IMR-90 (cell line): ENCODE data around the gene ZMIZ2.

Source experiments
- CEBPB ChIP-seq: IDR thresholded peaks from 2 replicates; pipeline ENCODE4 v1.6.1; 2012; ENCODE audit warnings: low read depth, low read length, improper control_type of control experiment
- POLR2A ChIP-seq: IDR thresholded peaks from 2 replicates; pipeline ENCODE4 v1.6.1; 2012; ENCODE audit warnings: mild to moderate bottlenecking, low read depth, low read length
- TF ChIP-seq, protein P1 (sequence below): conservative IDR thresholded peaks from 2 replicates; pipeline ENCODE4 v1.5.1; 2012; ENCODE audit warnings: mild to moderate bottlenecking, low read depth, low read length, improper control_type of control experiment

DNA sequence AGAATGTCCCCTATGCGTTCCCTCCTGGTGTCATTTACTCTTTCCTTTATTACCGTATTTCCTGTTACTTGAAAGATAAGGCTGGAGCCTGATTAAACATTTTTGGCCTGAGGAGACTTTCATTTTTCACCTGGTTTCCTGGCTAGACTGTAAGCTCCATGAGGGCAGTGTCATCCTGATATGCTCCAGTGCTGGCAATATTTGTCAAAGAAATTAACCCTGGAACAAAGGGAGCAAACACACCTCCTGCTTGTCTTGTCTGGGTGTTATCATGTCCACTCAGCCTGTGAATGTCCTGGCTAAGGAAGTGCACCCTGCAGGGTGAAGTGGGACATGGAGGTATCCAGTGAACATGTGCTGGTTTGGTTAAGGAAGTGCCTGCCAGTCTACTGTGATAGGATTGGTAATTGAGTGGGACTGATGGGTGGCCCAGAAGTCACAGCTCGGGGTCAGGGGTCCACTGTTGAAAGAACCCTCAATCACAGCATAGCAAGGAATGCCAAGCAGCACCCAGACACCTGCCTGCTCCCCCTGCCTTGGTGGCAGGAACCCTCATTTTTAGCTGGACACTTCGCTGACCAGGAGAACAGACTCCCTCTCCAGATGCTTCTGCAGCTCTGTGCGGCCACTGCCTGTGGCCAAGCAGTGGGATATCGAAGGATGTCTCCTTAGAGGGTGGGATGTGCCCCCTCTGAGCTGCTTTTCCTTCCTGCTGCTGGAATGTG lies 26.9 kb downstream of the ZMIZ2 start:
- TF ChIP-seq POLR2A (no peak), CEBPB (no peak)
- TF ChIP-seq, protein P1, sequence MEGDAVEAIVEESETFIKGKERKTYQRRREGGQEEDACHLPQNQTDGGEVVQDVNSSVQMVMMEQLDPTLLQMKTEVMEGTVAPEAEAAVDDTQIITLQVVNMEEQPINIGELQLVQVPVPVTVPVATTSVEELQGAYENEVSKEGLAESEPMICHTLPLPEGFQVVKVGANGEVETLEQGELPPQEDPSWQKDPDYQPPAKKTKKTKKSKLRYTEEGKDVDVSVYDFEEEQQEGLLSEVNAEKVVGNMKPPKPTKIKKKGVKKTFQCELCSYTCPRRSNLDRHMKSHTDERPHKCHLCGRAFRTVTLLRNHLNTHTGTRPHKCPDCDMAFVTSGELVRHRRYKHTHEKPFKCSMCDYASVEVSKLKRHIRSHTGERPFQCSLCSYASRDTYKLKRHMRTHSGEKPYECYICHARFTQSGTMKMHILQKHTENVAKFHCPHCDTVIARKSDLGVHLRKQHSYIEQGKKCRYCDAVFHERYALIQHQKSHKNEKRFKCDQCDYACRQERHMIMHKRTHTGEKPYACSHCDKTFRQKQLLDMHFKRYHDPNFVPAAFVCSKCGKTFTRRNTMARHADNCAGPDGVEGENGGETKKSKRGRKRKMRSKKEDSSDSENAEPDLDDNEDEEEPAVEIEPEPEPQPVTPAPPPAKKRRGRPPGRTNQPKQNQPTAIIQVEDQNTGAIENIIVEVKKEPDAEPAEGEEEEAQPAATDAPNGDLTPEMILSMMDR, result no peak
